PC-3 (cell line): ENCODE results near the gene HOXB6.

ENCODE experiments used
- EZH2phosphoT487 ChIP-seq: fragments of 300-600 bp; sonication (generic); IDR thresholded peaks from 2 replicates; pipeline ENCODE4 v1.6.1; 2018; ENCODE audit warnings: mild to moderate bottlenecking, antibody characterized with exemption, low read length, borderline replicate concordance
- TF ChIP-seq, protein P1 (sequence below): fragments of 300-600 bp; sonication (generic); conservative IDR thresholded peaks from 2 replicates; pipeline ENCODE4 v1.5.1; 2017; ENCODE audit warnings: antibody characterized with exemption, low read depth, mild to moderate bottlenecking, low read length

- no peak for TF ChIP-seq EZH2phosphoT487
- TF ChIP-seq, protein P1, sequence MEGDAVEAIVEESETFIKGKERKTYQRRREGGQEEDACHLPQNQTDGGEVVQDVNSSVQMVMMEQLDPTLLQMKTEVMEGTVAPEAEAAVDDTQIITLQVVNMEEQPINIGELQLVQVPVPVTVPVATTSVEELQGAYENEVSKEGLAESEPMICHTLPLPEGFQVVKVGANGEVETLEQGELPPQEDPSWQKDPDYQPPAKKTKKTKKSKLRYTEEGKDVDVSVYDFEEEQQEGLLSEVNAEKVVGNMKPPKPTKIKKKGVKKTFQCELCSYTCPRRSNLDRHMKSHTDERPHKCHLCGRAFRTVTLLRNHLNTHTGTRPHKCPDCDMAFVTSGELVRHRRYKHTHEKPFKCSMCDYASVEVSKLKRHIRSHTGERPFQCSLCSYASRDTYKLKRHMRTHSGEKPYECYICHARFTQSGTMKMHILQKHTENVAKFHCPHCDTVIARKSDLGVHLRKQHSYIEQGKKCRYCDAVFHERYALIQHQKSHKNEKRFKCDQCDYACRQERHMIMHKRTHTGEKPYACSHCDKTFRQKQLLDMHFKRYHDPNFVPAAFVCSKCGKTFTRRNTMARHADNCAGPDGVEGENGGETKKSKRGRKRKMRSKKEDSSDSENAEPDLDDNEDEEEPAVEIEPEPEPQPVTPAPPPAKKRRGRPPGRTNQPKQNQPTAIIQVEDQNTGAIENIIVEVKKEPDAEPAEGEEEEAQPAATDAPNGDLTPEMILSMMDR: no peak
Measured at GRCh38 chr17:48552466-48553189, 52.2 kb downstream of the HOXB6 start.
